Right cardiac atrium (tissue), 5 donors: ENCODE measurements around the gene DAGLB. TPM values are rescaled to one million over a fixed set of nuclear protein-coding genes. Genes with fewer than 3 reads are reported as not detected.

Experiments used
- ATAC-seq, 2 donors: fragments of 200-7000 bp; cut with Tn5 transposase; one replicate each; pipeline versions ENCODE4 v1.8.0 to v1.9.1; 2020; ENCODE audit warnings: moderate library complexity in 2 of 2, mild to moderate bottlenecking in 1 of 2
- DNase-seq, 3 donors: peaks; one replicate each; pipeline ENCODE4 v3.0.0-alpha.2; 2020
- H3K27ac ChIP-seq: one replicate; pipeline ENCODE4 v1.5.1; 2013; ENCODE audit warnings: mild to moderate bottlenecking, low read length, control low read depth, moderate library complexity
- H3K27me3 ChIP-seq: one replicate; pipeline ENCODE4 v1.6.1; 2013; ENCODE audit not compliant: control insufficient read depth, insufficient read depth
- H3K4me1 ChIP-seq: one replicate; pipeline ENCODE4 v1.6.1; 2013; ENCODE audit warnings: low read length; ENCODE audit not compliant: control insufficient read depth, insufficient read depth
- H3K4me3 ChIP-seq: one replicate; pipeline ENCODE4 v1.5.1; 2013; ENCODE audit warnings: low read length, control low read depth
- H3K9me3 ChIP-seq: one replicate; pipeline ENCODE4 v1.6.1; 2013; ENCODE audit warnings: low read length; ENCODE audit not compliant: control insufficient read depth
- WGBS: extraction: QIAGEN DNeasy Blood & Tissue Kit; methylation state at CpG from one replicate; pipeline ENCODE4 v1.1.7; 2013; 5-methylcytosine and 5-hydroxymethylcytosine counted together
- intact Hi-C, 4 donors: fragments of 100-400 bp; cut with DNase I; formaldehyde crosslinking; loops; one replicate each; pipeline versions ENCODE4 v1.11.0 to v1.14.0; 2022 to 2023
- polyA plus RNA-seq: library from polyadenylated mRNA; stranded (reverse); fragments of 200-250 nt; gene quantifications from one replicate; pipeline ENCODE4 v1.2.3, GENCODE V29; 2013
- total RNA-seq, 4 donors: library from RNA; stranded (reverse); fragmentation: NEBNext Ultra II Directional; extraction: Animal tissue kit (Norgen Biotek cat#: 25700); gene quantifications; one replicate each; pipeline ENCODE4 v1.2.1, GENCODE V29; 2021
- donor health status: healthy with polysubstance abuse.
- donor health status: DM: no; HTN: yes; CAD: no.
- donor health status: DM: no; HTN: no; CAD: no.
- donor health status: DM: no; HTN: yes; CAD: no; lungs with severe emphysema.
- donor health status: DM: yes; HTN: yes; CAD: no.

The DAGLB gene
- total and polyA plus RNA-seq, 5 donors, result 5.4 to 9.9 (median 8.6) TPM

DNA sequence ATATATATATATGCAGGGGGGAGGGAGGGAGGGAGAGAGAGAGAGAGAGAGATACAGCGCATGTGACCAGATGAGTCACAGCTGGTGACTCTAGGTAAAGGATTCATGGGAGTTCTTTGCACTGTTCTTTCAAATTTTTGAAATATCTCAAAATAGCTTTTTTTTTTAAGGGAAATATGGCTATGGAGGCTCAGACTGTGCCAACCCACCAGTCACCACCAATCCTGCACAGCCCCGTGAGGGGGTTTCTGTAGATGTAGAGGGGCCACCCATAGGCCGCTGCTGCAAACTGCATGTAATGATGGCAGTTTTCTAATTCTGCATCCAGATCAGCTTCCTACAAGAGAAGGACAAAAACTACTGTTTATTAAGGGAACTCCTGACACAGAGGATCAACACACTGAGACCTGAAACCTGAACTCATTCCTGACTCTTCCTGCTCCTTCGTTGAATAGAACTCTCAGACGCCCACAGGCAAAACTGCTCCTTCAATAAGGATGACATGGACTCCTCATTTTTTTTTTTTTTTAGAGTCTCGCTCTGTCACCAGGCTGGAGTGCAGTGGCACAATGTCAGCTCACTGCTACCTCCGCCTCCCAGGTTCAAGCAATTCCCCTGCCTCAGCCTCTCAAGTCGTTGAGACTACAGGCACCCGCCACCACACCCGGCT lies 17.3 kb downstream of the DAGLB start:
- H3K4me1 ChIP-seq, result no peaks in the 10 kb centered on the region
- no peak overlapping the region for H3K4me3 ChIP-seq
- no peaks in the 10 kb centered on the region for H3K27me3 ChIP-seq
- H3K9me3 ChIP-seq, result no peaks in the 10 kb centered on the region
- intact Hi-C loops, result loop anchor here in 1 of 4 donors (10.0 kb wide), 1 partner anchor 436 kb away; no protein-coding TSS in a partner anchor
- no peak overlapping the region for H3K27ac ChIP-seq
- 83% methylated on average over 10 of the region's 10 CpGs for WGBS
- ATAC-seq (no peak), DNase-seq (no peak)

DNA sequence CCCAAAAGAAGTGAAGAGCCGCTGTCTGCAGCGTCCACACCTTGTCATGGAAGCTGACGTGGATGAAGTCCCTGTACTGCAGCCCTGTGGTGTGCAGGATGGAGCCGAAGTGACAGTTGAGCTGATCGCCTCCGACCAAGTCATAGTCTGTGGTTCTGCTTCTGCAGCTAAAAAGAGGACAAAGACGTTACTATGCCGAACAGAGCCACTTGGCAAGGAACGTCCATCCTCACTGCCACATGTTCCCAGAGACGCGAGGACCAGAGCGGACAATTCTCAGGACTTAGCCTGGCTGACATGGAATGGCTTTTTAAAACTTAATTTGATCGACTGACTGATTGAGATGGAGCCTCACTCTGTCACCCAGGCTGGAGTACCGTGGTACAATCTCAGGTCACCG lies 21.8 kb downstream of the DAGLB start:
- intact Hi-C loops, result no loop called here
- Histone ChIP-seq H3K9me3 (no peaks in the 10 kb centered on the region), H3K4me1 (no peaks in the 10 kb centered on the region), H3K27ac (no peak overlapping the region), H3K4me3 (no peak overlapping the region), H3K27me3 (no peaks in the 10 kb centered on the region)
- DNase-seq (no peak), ATAC-seq (no peak)
- 90% methylated on average over 15 of the region's 15 CpGs for WGBS

GRCh38 chr7:6423942-6424701 lies 23.6 kb downstream of the DAGLB start:
- ATAC-seq, result peak; percentile 34 to 42
- Histone ChIP-seq H3K27me3 (no peaks in the 10 kb centered on the region), H3K9me3 (no peaks in the 10 kb centered on the region), H3K4me3 (no peak overlapping the region), H3K4me1 (no peaks in the 10 kb centered on the region), H3K27ac (peak overlapping the region; percentile 25)
- peak in 2 of 3 donors; percentile 72 to 74 for DNase-seq
- whole genome bisulfite sequencing, result 69% methylated on average over 18 of the region's 18 CpGs
- intact Hi-C loops, result no loop called here

GRCh38 chr7:6422926-6423632 lies 24.7 kb downstream of the DAGLB start:
- Histone ChIP-seq H3K27me3 (no peaks in the 10 kb centered on the region), H3K4me3 (no peak overlapping the region), H3K27ac (no peak overlapping the region), H3K4me1 (no peaks in the 10 kb centered on the region), H3K9me3 (no peaks in the 10 kb centered on the region)
- intact Hi-C loops, result no loop called here
- ATAC-seq (peak; percentile 9 to 24), DNase-seq (peak in 2 of 3 donors; percentile 74 to 75)
- 86% methylated on average over 18 of the region's 18 CpGs for WGBS

- intact Hi-C loops, result no loop called here
- Histone ChIP-seq H3K9me3 (no peaks in the 10 kb centered on the region), H3K4me1 (no peaks in the 10 kb centered on the region), H3K4me3 (no peak overlapping the region), H3K27ac (no peak overlapping the region), H3K27me3 (no peaks in the 10 kb centered on the region)
- DNase-seq (no peak), ATAC-seq (no peak)
- 88% methylated on average over 16 of the region's 16 CpGs for WGBS
Measured at GRCh38 chr7:6422095-6422494, 25.7 kb downstream of the DAGLB start.

- H3K27me3 ChIP-seq, result no peaks in the 10 kb centered on the region
- DNase-seq (peak in 1 of 3 donors; percentile 66), ATAC-seq (no peak)
- H3K27ac ChIP-seq, result no peak overlapping the region
- intact Hi-C loops, result no loop called here
- no peaks in the 10 kb centered on the region for H3K9me3 ChIP-seq
- no peak overlapping the region for H3K4me3 ChIP-seq
- 93% methylated on average over 10 of the region's 10 CpGs for WGBS
- H3K4me1 ChIP-seq, result no peaks in the 10 kb centered on the region
Measured at GRCh38 chr7:6420680-6421079, 27.1 kb downstream of the DAGLB start.

DNA sequence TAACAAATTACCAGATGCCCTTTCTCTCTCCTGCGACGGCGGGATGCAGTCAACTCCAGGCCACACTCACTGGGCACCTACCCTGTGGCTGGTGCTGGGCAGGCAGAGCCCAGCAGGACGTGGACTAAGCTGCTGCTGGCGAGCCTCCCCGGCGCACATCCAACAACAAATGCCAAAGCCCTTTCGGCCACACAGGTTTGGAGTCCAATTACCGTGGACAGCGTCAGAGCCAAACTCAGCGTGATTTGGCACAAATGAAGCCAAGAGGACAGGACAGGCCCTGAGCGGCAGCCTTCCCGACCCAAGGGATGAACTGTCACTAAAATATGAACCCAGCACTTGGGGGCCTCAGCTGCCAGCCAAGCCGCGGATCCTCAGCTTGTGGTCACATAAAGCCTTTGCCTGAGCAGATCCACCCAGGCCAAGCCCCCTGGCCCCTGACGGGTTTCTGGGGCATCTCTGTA lies 28.4 kb downstream of the DAGLB start:
- H3K27ac ChIP-seq, result no peak overlapping the region
- 84% methylated on average over 16 of the region's 16 CpGs for WGBS
- DNase-seq, result peak in 1 of 3 donors; percentile 54
- no peaks in the 10 kb centered on the region for H3K9me3 ChIP-seq
- no peaks in the 10 kb centered on the region for H3K4me1 ChIP-seq
- peak; percentile 52 to 57 for ATAC-seq
- H3K27me3 ChIP-seq, result no peaks in the 10 kb centered on the region
- intact Hi-C loops, result no loop called here
- no peak overlapping the region for H3K4me3 ChIP-seq

DNA sequence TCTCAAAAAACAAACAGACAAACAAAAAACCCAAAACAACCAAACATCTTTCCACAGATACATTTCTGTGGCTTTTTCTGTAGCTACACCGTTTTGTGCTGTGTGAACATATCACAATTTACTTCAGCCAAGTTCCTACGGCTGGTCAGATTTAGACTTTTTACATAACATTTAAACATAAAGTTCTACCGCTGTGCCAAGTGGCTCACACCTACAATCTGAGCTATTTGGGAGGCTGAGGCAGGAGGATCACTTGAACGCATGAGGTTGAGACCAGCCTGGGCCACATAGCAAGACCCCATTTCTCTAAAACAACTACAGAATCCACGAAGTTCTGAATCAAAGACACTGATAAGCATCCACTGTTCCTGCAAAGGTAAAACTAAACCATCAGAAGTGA lies 30.3 kb downstream of the DAGLB start:
- ATAC-seq, result no peak
- no peaks in the 10 kb centered on the region for H3K4me1 ChIP-seq
- no peak overlapping the region for H3K4me3 ChIP-seq
- DNase-seq, result no peak
- WGBS, result 98% methylated on average over 5 of the region's 5 CpGs
- intact Hi-C loops, result no loop called here
- no peak overlapping the region for H3K27ac ChIP-seq
- H3K27me3 ChIP-seq, result no peaks in the 10 kb centered on the region
- no peaks in the 10 kb centered on the region for H3K9me3 ChIP-seq

GRCh38 chr7:6416516-6417145 lies 31.1 kb downstream of the DAGLB start:
- H3K27me3 ChIP-seq, result no peaks in the 10 kb centered on the region
- intact Hi-C loops, result no loop called here
- no peak overlapping the region for H3K27ac ChIP-seq
- WGBS, result 84% methylated on average over 23 of the region's 23 CpGs
- H3K4me3 ChIP-seq, result no peak overlapping the region
- H3K9me3 ChIP-seq, result no peaks in the 10 kb centered on the region
- DNase-seq (peak in 1 of 3 donors; percentile 40), ATAC-seq (no peak)
- H3K4me1 ChIP-seq, result no peaks in the 10 kb centered on the region

- intact Hi-C loops, result no loop called here
- no peaks in the 10 kb centered on the region for H3K9me3 ChIP-seq
- H3K4me1 ChIP-seq, result no peaks in the 10 kb centered on the region
- H3K27me3 ChIP-seq, result no peaks in the 10 kb centered on the region
- peak in 1 of 3 donors; percentile 18 for DNase-seq
- ATAC-seq, result no peak
- H3K27ac ChIP-seq, result no peak overlapping the region
- no peak overlapping the region for H3K4me3 ChIP-seq
- WGBS, result 96% methylated on average over 10 of the region's 10 CpGs
Measured at GRCh38 chr7:6413637-6414036, 34.1 kb downstream of the DAGLB start.
